BLaER1 treated with 17β-estradiol and CSF1 and Interleukin-3, amounts not matched to agents 10 nM and 100 nM (cell line): ENCODE measurements around the gene ECE1.

Experiments used
- H3K27ac ChIP-seq, 11 experiments: shearing (Covaris generic); formaldehyde crosslinking; 2 replicates each; pipeline ENCODE4 v1.8.1; 2022
- H3K27me3 ChIP-seq, 11 experiments: shearing (Covaris generic); formaldehyde crosslinking; 2 replicates each; pipeline ENCODE4 v1.8.1; 2022
- H3K36me3 ChIP-seq, 11 experiments: shearing (Covaris generic); formaldehyde crosslinking; 2 replicates each; pipeline ENCODE4 v1.8.1; 2022
- H3K4me1 ChIP-seq, 10 experiments: shearing (Covaris generic); formaldehyde crosslinking; 2 replicates each; pipeline ENCODE4 v1.8.1; 2022
- H3K4me2 ChIP-seq, 11 experiments: shearing (Covaris generic); formaldehyde crosslinking; 2 replicates each; pipeline ENCODE4 v1.8.1; 2022
- H3K4me3 ChIP-seq, 10 experiments: shearing (Covaris generic); formaldehyde crosslinking; 2 replicates each; pipeline ENCODE4 v1.8.1; 2022
- H3K9ac ChIP-seq, 11 experiments: shearing (Covaris generic); formaldehyde crosslinking; 2 replicates each; pipeline ENCODE4 v1.8.1; 2022
- H3K9me3 ChIP-seq, 11 experiments: shearing (Covaris generic); formaldehyde crosslinking; replicated peaks in 1 of 11; 2 replicates each; pipeline ENCODE4 v1.8.1; 2022
- H4K20me1 ChIP-seq, 11 experiments: shearing (Covaris generic); formaldehyde crosslinking; 2 replicates each; pipeline ENCODE4 v1.8.1; 2022
- Cebpa-rat ChIP-seq, 11 experiments: shearing (Covaris generic); IDR thresholded peaks; 2 replicates each; pipeline ENCODE4 v1.8.1; 2022

Gene ECE1

DNA sequence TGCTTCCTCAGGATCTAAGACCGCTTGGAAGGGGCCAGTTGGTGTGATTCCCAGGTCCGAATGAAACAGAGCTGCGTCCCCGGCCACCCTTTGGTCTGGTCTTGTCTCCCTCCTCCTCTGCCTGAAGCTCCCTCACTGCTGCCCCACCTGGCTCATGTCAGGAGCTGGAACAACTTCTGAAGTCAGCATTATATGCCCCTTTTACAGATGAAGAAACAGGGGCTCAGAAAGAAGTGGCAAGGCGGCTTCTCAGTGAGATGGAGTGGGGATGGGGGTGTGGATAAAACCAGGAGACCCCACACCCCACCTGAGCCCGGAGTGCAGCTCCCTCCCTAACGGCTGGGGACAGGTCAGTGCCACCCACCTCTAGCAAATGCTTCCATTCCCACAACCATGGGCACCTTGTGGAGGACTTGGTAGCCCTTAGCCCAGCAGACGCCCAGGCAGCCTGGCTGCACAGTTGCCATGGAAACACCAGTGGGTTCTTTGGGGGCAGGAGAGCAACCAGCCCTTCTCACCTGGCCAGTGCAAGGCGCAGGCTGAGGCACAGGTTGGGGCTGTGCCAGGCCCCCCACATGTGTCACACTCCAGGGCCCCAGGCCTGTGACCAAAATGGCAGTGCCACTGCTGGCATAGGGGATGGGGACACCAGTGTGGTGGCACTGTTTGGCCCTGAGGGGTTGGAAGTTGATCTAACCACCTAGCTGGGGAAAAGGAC, 31.9 kb upstream of the ECE1 start:
- Histone ChIP-seq H3K36me3 (no peaks in the 10 kb centered on the region), H3K27me3 (peaks cover 0 to 14% (median 0%) of the 10 kb centered on the region in 11 experiments; a peak in 3 of 22 replicates), H3K4me1 (peaks cover 74 to 100% (median 100%) of the 10 kb centered on the region in 10 experiments), H3K9me3 (no peaks in the 10 kb centered on the region), H4K20me1 (peaks cover 0 to 11% (median 0%) of the 10 kb centered on the region in 11 experiments; a peak in 1 of 22 replicates), H3K27ac (peak overlapping the region in 10 of 11 experiments; percentile 35 to 95 (median 88); a peak in 19 of 22 replicates), H3K9ac (peak overlapping the region in 9 of 11 experiments; percentile 44 to 85 (median 72); a peak in 17 of 22 replicates), H3K4me2 (peak overlapping the region; percentile 80 to 97 (median 92)), H3K4me3 (peak overlapping the region in 2 of 10 experiments; percentile 1 to 4; a peak in 3 of 20 replicates)
- TF ChIP-seq Cebpa-rat (IDR thresholded peaks at IDR 0.05): no peak

DNA sequence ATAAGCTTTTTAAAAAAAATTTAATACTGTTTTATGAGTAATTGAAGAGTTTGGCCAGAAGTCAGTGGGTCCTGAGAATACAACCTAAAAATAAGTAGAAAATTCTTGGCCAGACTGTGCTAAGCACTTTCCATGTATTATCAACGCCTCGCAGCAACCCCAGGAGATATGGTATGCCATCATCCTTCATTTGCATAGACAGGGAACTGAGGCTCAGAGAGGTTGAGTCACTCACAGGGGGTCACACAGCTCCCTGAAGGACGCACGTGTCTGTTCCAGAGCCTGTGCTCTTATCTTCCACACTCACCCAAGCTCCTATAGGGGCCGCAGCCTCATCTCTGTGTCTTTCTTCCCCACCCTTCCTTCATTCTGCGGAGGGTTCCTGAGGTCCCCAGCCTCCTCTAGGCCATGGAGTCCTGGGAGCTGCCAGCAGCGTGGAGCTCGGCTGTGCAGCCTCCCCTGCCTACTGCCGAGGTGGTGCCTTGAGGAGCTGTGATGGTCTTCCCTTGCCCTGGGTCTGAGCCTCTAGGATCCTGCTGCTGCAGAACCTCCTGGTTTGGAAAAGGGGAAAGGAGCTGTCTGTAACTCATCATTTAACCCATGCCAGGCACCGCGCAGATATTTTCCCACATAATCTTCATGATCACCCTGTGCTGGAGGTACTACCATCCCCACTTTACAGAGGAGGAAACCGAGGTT, 30.3 kb upstream of the ECE1 start:
- Histone ChIP-seq H3K36me3 (no peaks in the 10 kb centered on the region), H3K27ac (peak overlapping the region in 4 of 11 experiments; percentile 47 to 95 (median 70); a peak in 7 of 22 replicates), H3K4me1 (peaks cover 58 to 90% (median 85%) of the 10 kb centered on the region in 10 experiments), H3K27me3 (peaks cover 0 to 1% (median 0%) of the 10 kb centered on the region in 11 experiments; a peak in 1 of 22 replicates), H4K20me1 (peaks cover 0 to 13% (median 0%) of the 10 kb centered on the region in 11 experiments; a peak in 1 of 22 replicates), H3K9me3 (no peaks in the 10 kb centered on the region), H3K4me2 (peak overlapping the region in 8 of 11 experiments; percentile 26 to 97 (median 90); a peak in 11 of 22 replicates), H3K9ac (no peak overlapping the region; a peak in 1 of 22 replicates), H3K4me3 (no peak overlapping the region)
- TF ChIP-seq Cebpa-rat (IDR thresholded peaks at IDR 0.05): no peak

DNA sequence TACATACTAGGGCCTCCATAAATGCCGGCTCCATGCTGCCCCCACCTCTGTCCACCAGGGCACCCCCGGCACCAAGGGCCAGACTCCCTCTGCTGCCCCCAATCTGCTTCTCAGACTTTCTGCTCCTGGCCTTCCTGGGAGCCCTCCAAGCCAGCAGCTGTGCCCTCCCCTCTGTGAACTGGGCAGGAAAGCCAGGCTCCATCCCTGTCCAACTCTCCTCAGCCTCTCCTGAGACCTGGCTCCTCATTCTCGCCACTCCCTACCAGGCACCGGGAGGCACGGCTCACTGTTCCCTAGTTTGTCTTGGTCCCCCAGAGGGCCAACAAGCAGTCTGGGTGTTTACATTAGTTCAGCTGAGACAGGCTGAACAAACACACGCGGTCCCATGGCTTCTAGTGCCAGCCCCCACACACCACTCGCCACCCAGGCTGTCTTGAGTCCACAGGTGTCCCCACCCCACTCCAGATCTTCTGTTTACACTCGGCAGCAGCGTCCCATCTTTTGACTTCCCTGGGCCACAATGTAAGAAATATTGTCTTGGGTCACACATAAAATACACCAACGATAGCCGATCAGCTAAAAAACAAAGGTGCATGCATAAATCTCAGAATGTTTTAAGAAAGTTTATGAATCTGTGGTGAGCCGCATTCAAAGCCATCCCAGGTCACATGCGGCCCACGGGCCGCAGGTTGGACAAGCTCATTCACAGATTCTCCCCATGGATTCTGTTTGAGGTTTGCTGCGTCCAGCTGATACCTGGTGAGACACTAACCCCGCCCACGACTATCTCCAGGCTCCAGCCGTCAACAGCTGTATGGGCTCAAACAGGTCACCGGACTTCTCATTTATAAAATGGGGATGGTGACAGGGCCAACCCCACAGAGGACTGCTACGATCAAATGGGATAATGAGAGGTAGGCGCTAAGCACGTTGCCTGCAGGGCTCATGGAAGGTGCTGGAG, 29.5 kb upstream of the ECE1 start:
- no peaks in the 10 kb centered on the region for H3K36me3 ChIP-seq
- H3K9ac ChIP-seq: peak overlapping the region in 6 of 11 experiments; percentile 1 to 65 (median 54); a peak in 10 of 22 replicates
- H3K4me1 ChIP-seq: peaks cover 50 to 81% (median 77%) of the 10 kb centered on the region in 10 experiments
- H3K27me3 ChIP-seq: no peaks in the 10 kb centered on the region
- H3K27ac ChIP-seq: peak overlapping the region in 8 of 11 experiments; percentile 57 to 95 (median 66); a peak in 14 of 22 replicates
- no peaks in the 10 kb centered on the region for H3K9me3 ChIP-seq
- no peak overlapping the region for H3K4me3 ChIP-seq
- H4K20me1 ChIP-seq: peaks cover 0 to 13% (median 0%) of the 10 kb centered on the region in 11 experiments; a peak in 1 of 22 replicates
- TF ChIP-seq Cebpa-rat (IDR thresholded peaks at IDR 0.05): no peak
- peak overlapping the region in 10 of 11 experiments; percentile 54 to 88 (median 78); a peak in 19 of 22 replicates for H3K4me2 ChIP-seq

DNA sequence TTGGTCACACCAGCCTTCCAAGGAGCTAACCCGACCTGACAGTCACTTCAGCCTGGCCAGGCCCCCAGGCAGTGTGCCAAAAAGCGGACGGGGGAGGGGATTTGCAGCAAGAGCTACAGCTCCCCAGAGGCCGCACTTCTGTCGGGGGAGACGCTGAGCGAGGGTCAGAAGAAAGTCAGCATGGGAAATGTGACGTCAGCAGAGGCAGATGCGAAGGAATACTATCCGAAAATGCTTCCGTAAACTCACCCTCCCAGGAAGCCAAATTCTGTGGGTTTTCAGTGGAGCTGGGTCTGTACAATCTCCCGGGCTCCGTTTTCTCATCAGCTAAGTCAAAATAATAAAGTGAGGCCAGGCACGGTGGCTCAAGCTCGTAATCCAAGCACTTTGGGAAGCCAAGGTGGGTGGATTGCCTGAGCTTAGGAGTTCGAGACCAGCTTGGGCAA, 28.5 kb upstream of the ECE1 start:
- Histone ChIP-seq H3K4me1 (peaks cover 40 to 76% (median 68%) of the 10 kb centered on the region in 10 experiments), H3K27me3 (no peaks in the 10 kb centered on the region), H3K4me2 (peak overlapping the region; percentile 54 to 88 (median 77)), H3K9ac (peak overlapping the region; percentile 1 to 69 (median 52); a peak in 16 of 22 replicates), H3K36me3 (no peaks in the 10 kb centered on the region), H3K4me3 (no peak overlapping the region), H4K20me1 (peaks cover 0 to 18% (median 0%) of the 10 kb centered on the region in 11 experiments; a peak in 4 of 22 replicates), H3K9me3 (no peaks in the 10 kb centered on the region), H3K27ac (peak overlapping the region in 9 of 11 experiments; percentile 53 to 95 (median 65); a peak in 19 of 22 replicates)
- TF ChIP-seq Cebpa-rat (IDR thresholded peaks at IDR 0.05): no peak

DNA sequence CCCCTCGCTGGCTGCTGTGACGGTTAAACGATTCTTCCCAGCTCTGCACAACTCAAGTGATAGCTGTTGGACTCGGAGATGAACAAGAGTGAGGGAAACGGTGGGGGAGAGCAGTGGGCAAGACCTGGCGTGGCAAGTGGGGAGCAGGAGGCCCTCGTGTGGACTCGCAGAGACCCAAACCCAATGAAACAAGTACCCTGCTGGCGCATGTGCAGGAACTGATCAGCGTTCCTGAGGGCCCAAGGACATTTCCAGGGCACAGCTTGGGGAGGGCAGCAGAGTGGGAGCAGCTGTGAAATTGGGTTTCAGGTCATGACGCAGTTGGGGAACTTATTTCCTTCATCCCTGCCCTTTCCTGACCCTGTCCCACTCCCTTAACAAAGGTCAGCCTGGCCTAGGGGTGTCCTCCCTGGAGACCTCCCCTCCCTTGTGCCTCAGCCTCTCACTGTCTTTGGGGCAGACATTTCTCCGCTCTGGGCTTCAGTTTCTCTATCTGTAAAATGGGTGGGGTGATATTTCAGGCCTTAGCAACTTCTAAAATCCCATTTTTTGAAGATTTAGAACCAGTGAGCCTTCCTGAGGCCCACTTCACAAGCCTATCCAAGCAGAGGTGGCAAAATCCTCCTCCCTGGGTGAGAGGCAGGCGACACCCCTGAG, 27.9 kb upstream of the ECE1 start:
- peak overlapping the region in 9 of 11 experiments; percentile 53 to 95 (median 65); a peak in 19 of 22 replicates for H3K27ac ChIP-seq
- peak overlapping the region; percentile 54 to 88 (median 77) for H3K4me2 ChIP-seq

DNA sequence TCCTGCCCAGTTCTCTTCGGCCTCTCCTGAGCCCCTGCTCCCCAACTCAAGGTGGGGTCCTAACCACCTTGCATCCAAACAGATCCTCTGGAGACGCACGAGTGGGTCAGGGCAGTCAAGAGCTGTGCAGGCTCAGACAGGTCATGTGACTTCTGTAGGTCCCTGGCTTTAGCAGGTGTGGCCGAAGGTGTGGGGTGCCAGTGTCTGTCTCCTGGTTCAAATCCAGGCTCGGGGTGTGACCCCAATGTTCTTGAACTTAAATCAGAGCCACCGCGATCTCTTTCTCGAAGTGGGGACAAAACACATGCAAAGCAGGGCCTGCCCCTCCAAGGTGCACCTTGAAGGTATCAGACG, 27.4 kb upstream of the ECE1 start:
- H3K4me3 ChIP-seq: no peak overlapping the region
- H3K4me2 ChIP-seq: peak overlapping the region in 10 of 11 experiments; percentile 54 to 88 (median 78); a peak in 18 of 22 replicates
- H3K9me3 ChIP-seq: no peaks in the 10 kb centered on the region
- peaks cover 29 to 74% (median 58%) of the 10 kb centered on the region in 10 experiments for H3K4me1 ChIP-seq
- no peaks in the 10 kb centered on the region for H3K27me3 ChIP-seq
- no peaks in the 10 kb centered on the region for H3K36me3 ChIP-seq
- peak overlapping the region in 4 of 11 experiments; percentile 64 to 95 (median 76); a peak in 4 of 22 replicates for H3K27ac ChIP-seq
- H4K20me1 ChIP-seq: peaks cover 0 to 27% (median 0%) of the 10 kb centered on the region in 11 experiments; a peak in 6 of 22 replicates
- H3K9ac ChIP-seq: peak overlapping the region in 3 of 11 experiments; percentile 56 to 69 (median 58); a peak in 4 of 22 replicates
- TF ChIP-seq Cebpa-rat (IDR thresholded peaks at IDR 0.05): no peak

More for the DNA sequence above, 27.9 kb upstream of the ECE1 start:
- Histone ChIP-seq H3K9ac (peak overlapping the region in 10 of 11 experiments; percentile 14 to 69 (median 54); a peak in 16 of 22 replicates), H3K27me3 (no peaks in the 10 kb centered on the region), H4K20me1 (peaks cover 0 to 23% (median 0%) of the 10 kb centered on the region in 11 experiments; a peak in 6 of 22 replicates), H3K36me3 (no peaks in the 10 kb centered on the region), H3K9me3 (no peaks in the 10 kb centered on the region), H3K4me1 (peaks cover 35 to 76% (median 63%) of the 10 kb centered on the region in 10 experiments), H3K4me3 (no peak overlapping the region)
- no peak for TF ChIP-seq Cebpa-rat (IDR thresholded peaks at IDR 0.05)

DNA sequence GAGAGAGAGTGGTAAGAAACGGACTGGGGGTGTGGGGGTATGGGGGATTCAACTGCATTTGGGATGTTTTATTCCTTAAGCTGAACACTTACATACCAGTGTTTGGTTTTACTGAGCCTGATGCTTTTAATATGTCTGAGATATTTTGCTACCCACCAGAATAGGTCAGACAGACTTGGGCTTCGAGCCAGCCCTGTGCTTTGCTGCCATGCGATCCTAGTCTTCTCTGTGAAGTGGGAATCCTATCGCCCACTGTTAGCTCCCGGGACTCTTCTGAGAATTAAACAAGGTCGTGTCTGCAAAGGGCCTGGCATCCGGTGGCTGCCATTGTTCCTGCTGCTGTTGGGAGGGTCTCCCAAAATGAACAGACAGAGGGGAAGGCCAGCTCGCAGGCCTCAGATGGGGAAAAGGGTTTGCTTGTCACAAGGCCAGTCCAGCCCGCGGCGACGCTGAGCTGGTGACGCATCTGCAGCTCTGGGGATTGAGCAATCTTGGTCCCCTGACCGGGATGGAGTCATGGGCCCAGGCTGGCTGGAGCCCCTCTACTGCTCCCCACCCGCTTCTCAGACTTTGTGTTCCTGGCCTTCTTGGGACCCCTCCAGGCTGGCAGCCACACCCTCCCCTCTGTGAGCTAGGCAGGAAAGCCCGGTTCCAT, 26.9 kb upstream of the ECE1 start:
- Histone ChIP-seq H3K4me1 (peaks cover 24 to 69% (median 53%) of the 10 kb centered on the region in 10 experiments), H3K27me3 (no peaks in the 10 kb centered on the region), H3K4me3 (no peak overlapping the region), H3K4me2 (peak overlapping the region in 10 of 11 experiments; percentile 54 to 88 (median 78); a peak in 13 of 22 replicates), H3K36me3 (no peaks in the 10 kb centered on the region), H3K27ac (peak overlapping the region in 1 of 11 experiments; percentile 95; a peak in 2 of 22 replicates), H3K9ac (no peak overlapping the region), H3K9me3 (no peaks in the 10 kb centered on the region), H4K20me1 (peaks cover 0 to 27% (median 0%) of the 10 kb centered on the region in 11 experiments; a peak in 6 of 22 replicates)
- no peak for TF ChIP-seq Cebpa-rat (IDR thresholded peaks at IDR 0.05)
